Loucy (cell line): ENCODE results near the gene RHOT1.

Experiments
- H2AFZ ChIP-seq: fragments of 200-600 bp; sonication (generic); 2 replicates; pipeline ENCODE4 v1.6.0; 2016; ENCODE audit warnings: antibody characterized with exemption, mild to moderate bottlenecking, low read length, moderate library complexity
- H3F3A ChIP-seq: fragments of 200-600 bp; 2 replicates; pipeline ENCODE4 v1.6.0; 2016; ENCODE audit warnings: antibody characterized with exemption, low read depth, mild to moderate bottlenecking
- H3K27me3 ChIP-seq: fragments of 200-600 bp; sonication (generic); 2 replicates; pipeline ENCODE4 v1.6.1; 2014; ENCODE audit warnings: low read length, mild to moderate bottlenecking; ENCODE audit not compliant: insufficient read depth, poor library complexity, severe bottlenecking
- H3K36me3 ChIP-seq: fragments of 200-600 bp; sonication (generic); 2 replicates; pipeline ENCODE4 v1.6.1; 2016; ENCODE audit warnings: low read length; ENCODE audit not compliant: insufficient read depth
- H3K4me1 ChIP-seq: fragments of 200-600 bp; sonication (generic); 2 replicates; pipeline ENCODE4 v1.5.1; 2014; ENCODE audit warnings: low read length, mild to moderate bottlenecking; ENCODE audit not compliant: insufficient read depth, poor library complexity, severe bottlenecking
- H3K4me2 ChIP-seq: fragments of 200-600 bp; sonication (generic); 2 replicates; pipeline ENCODE4 v1.6.0; 2014; ENCODE audit warnings: antibody characterized with exemption, low read length, low read depth, mild to moderate bottlenecking; ENCODE audit not compliant: poor library complexity, severe bottlenecking
- H3K4me3 ChIP-seq: fragments of 200-600 bp; sonication (generic); 2 replicates; pipeline ENCODE4 v1.5.1; 2014; ENCODE audit warnings: low read length, mild to moderate bottlenecking, mixed read lengths; ENCODE audit not compliant: poor library complexity, severe bottlenecking
- H3K79me2 ChIP-seq: fragments of 200-600 bp; sonication (generic); 2 replicates; pipeline ENCODE4 v1.6.1; 2014; ENCODE audit warnings: low read length; ENCODE audit not compliant: insufficient read depth
- H3K9ac ChIP-seq: fragments of 200-600 bp; sonication (generic); 2 replicates; pipeline ENCODE4 v1.6.0; 2014; ENCODE audit warnings: mild to moderate bottlenecking, low read depth, low read length, moderate library complexity; ENCODE audit not compliant: poor library complexity, severe bottlenecking
- H3K9me2 ChIP-seq: fragments of 200-600 bp; sonication (generic); replicated peaks from 2 replicates; pipeline ENCODE4 v1.6.1; 2016; ENCODE audit warnings: low read depth, low read length, mixed read lengths
- H3K9me3 ChIP-seq: fragments of 200-600 bp; sonication (generic); 2 replicates; pipeline ENCODE4 v1.6.1; 2014; ENCODE audit warnings: mild to moderate bottlenecking, antibody characterized with exemption, low read length, low read depth; ENCODE audit not compliant: insufficient read depth
- H4K20me1 ChIP-seq: fragments of 200-600 bp; sonication (generic); 2 replicates; pipeline ENCODE4 v1.6.0; 2014; ENCODE audit warnings: antibody characterized with exemption, low read length, mild to moderate bottlenecking; ENCODE audit not compliant: insufficient read depth, poor library complexity, severe bottlenecking
- CTCF ChIP-seq: fragments of 200-600 bp; sonication (generic); conservative IDR thresholded peaks from 2 replicates; pipeline ENCODE4 v1.5.1; 2014; ENCODE audit warnings: mild to moderate bottlenecking, antibody characterized with exemption, low read length
- EZH2phosphoT487 ChIP-seq: fragments of 200-600 bp; IDR thresholded peaks from 2 replicates; pipeline ENCODE4 v1.6.1; 2018; ENCODE audit warnings: antibody characterized with exemption, mild to moderate bottlenecking, moderate library complexity, borderline replicate concordance

Gene RHOT1

GRCh38 chr17:32118835-32119234, 23.5 kb upstream of the RHOT1 start:
- Histone ChIP-seq H3K9ac (no peak overlapping the region), H3K79me2 (no peaks in the 10 kb centered on the region), H3K36me3 (no peaks in the 10 kb centered on the region), H3K4me3 (no peak overlapping the region), H3K4me2 (no peak overlapping the region), H2AFZ (no peak overlapping the region), H3K9me3 (no peaks in the 10 kb centered on the region), H3K9me2 (no peaks in the 10 kb centered on the region), H3K27me3 (no peaks in the 10 kb centered on the region), H3K4me1 (peaks cover 13% of the 10 kb centered on the region), H4K20me1 (no peaks in the 10 kb centered on the region), H3F3A (no peaks in the 10 kb centered on the region)
- TF ChIP-seq EZH2phosphoT487: no peak
- TF ChIP-seq CTCF: no peak

- no peak overlapping the region for H3K4me2 ChIP-seq
- TF ChIP-seq CTCF (no peak), EZH2phosphoT487 (no peak)
- H4K20me1 ChIP-seq: no peaks in the 10 kb centered on the region
These were observed 22.2 kb upstream of the RHOT1 start for GRCh38 chr17:32120141-32120540.

GRCh38 chr17:32120716-32121115, 21.6 kb upstream of the RHOT1 start:
- no peak overlapping the region for H3K4me2 ChIP-seq
- no peaks in the 10 kb centered on the region for H3K9me2 ChIP-seq
- H3F3A ChIP-seq: no peaks in the 10 kb centered on the region
- no peak overlapping the region for H3K9ac ChIP-seq
- H2AFZ ChIP-seq: no peak overlapping the region
- no peaks in the 10 kb centered on the region for H3K4me1 ChIP-seq
- no peaks in the 10 kb centered on the region for H4K20me1 ChIP-seq
- H3K27me3 ChIP-seq: no peaks in the 10 kb centered on the region
- TF ChIP-seq CTCF (no peak), EZH2phosphoT487 (no peak)
- H3K9me3 ChIP-seq: no peaks in the 10 kb centered on the region
- no peaks in the 10 kb centered on the region for H3K79me2 ChIP-seq
- H3K4me3 ChIP-seq: no peak overlapping the region
- H3K36me3 ChIP-seq: no peaks in the 10 kb centered on the region

More at GRCh38 chr17:32120141-32120540, 22.2 kb upstream of the RHOT1 start:
- Histone ChIP-seq H3K9ac (no peak overlapping the region), H3K36me3 (no peaks in the 10 kb centered on the region), H3K9me2 (no peaks in the 10 kb centered on the region), H3F3A (no peaks in the 10 kb centered on the region), H3K79me2 (no peaks in the 10 kb centered on the region), H3K27me3 (no peaks in the 10 kb centered on the region), H2AFZ (no peak overlapping the region), H3K9me3 (no peaks in the 10 kb centered on the region), H3K4me1 (peaks cover under 1% of the 10 kb centered on the region), H3K4me3 (no peak overlapping the region)
